Measurements from ENCODE around the gene LIPH. TPM values are rescaled to one million over a fixed set of nuclear protein-coding genes. Genes with fewer than 3 reads are reported as not detected.
A peak's percentile ranks its signal among the peaks of the same experiment; 100 is the strongest.

The LIPH gene
- polyA plus RNA-seq, 1 donor from 2014 or later, result 0.05 TPM

DNA sequence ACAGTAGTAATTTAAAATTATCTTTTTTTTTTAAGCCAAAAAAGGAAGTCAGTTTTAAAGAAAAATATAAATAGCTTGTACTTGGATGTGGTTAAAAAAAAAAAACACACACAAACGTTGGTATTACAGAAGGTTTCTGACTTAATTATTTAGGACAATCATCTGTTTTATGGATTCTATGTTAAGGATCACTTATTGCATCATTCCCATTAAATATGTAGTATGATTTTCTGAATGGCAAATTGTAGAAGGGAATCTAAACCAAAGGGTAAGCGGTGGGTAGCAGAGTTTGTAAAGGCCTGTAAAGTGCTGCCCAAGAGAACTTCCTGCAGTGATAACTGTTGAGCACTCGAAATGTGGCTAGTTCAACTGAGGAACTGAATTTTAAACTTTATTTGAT is 41.7 kb upstream of the LIPH start:
- no peaks in the 10 kb centered on the region for H3K9me3 ChIP-seq (ENCODE audit: low read length)
- H3K9ac ChIP-seq (ENCODE audit: low read length), result no peak overlapping the region
- H3K27me3 ChIP-seq (ENCODE audit: insufficient read depth, low read depth, low read length), result no peaks in the 10 kb centered on the region
- no peak overlapping the region for H2AFZ ChIP-seq (ENCODE audit: low read depth, low read length)
- H4K20me1 ChIP-seq (ENCODE audit: insufficient read depth), result no peaks in the 10 kb centered on the region
- H3F3A ChIP-seq (ENCODE audit: insufficient read depth, low read length, poor library complexity, severe bottlenecking), result no peaks in the 10 kb centered on the region
- H3K27ac ChIP-seq (ENCODE audit: low read length), result no peak overlapping the region
- TF ChIP-seq EZH2 (IDR thresholded peaks at IDR 0.05; ENCODE audit: borderline replicate concordance, insufficient read depth, low read length, poor library complexity, severe bottlenecking) (no peak), TAF1 (IDR thresholded peaks at IDR 0.05; ENCODE audit: low read depth) (no peak), RAD21 (conservative IDR thresholded peaks at IDR 0.05) (no peak), SMC3 (conservative IDR thresholded peaks at IDR 0.05; ENCODE audit: poor library complexity) (no peak), MXI1 (conservative IDR thresholded peaks at IDR 0.05; ENCODE audit: poor library complexity, severe bottlenecking) (no peak), EP300 (conservative IDR thresholded peaks at IDR 0.05; ENCODE audit: poor library complexity, severe bottlenecking) (no peak), POLR2AphosphoS5 (IDR thresholded peaks at IDR 0.05) (no peak)
- TF ChIP-seq, protein P1, sequence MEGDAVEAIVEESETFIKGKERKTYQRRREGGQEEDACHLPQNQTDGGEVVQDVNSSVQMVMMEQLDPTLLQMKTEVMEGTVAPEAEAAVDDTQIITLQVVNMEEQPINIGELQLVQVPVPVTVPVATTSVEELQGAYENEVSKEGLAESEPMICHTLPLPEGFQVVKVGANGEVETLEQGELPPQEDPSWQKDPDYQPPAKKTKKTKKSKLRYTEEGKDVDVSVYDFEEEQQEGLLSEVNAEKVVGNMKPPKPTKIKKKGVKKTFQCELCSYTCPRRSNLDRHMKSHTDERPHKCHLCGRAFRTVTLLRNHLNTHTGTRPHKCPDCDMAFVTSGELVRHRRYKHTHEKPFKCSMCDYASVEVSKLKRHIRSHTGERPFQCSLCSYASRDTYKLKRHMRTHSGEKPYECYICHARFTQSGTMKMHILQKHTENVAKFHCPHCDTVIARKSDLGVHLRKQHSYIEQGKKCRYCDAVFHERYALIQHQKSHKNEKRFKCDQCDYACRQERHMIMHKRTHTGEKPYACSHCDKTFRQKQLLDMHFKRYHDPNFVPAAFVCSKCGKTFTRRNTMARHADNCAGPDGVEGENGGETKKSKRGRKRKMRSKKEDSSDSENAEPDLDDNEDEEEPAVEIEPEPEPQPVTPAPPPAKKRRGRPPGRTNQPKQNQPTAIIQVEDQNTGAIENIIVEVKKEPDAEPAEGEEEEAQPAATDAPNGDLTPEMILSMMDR (IDR thresholded peaks at IDR 0.05; ENCODE audit: poor library complexity, severe bottlenecking), result no peak
- TF ChIP-seq, protein P2, sequence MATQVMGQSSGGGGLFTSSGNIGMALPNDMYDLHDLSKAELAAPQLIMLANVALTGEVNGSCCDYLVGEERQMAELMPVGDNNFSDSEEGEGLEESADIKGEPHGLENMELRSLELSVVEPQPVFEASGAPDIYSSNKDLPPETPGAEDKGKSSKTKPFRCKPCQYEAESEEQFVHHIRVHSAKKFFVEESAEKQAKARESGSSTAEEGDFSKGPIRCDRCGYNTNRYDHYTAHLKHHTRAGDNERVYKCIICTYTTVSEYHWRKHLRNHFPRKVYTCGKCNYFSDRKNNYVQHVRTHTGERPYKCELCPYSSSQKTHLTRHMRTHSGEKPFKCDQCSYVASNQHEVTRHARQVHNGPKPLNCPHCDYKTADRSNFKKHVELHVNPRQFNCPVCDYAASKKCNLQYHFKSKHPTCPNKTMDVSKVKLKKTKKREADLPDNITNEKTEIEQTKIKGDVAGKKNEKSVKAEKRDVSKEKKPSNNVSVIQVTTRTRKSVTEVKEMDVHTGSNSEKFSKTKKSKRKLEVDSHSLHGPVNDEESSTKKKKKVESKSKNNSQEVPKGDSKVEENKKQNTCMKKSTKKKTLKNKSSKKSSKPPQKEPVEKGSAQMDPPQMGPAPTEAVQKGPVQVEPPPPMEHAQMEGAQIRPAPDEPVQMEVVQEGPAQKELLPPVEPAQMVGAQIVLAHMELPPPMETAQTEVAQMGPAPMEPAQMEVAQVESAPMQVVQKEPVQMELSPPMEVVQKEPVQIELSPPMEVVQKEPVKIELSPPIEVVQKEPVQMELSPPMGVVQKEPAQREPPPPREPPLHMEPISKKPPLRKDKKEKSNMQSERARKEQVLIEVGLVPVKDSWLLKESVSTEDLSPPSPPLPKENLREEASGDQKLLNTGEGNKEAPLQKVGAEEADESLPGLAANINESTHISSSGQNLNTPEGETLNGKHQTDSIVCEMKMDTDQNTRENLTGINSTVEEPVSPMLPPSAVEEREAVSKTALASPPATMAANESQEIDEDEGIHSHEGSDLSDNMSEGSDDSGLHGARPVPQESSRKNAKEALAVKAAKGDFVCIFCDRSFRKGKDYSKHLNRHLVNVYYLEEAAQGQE (IDR thresholded peaks at IDR 0.05; ENCODE audit: borderline replicate concordance), result no peak
- no peak overlapping the region for H3K4me3 ChIP-seq (ENCODE audit: low read length)
- H3K36me3 ChIP-seq (ENCODE audit: insufficient read depth, low read length), result no peaks in the 10 kb centered on the region
- no peak overlapping the region for H3K4me2 ChIP-seq (ENCODE audit: low read length)
- peaks cover 10% of the 10 kb centered on the region for H3K79me2 ChIP-seq (replicated peaks; ENCODE audit: insufficient read depth, low read length)
- H3K9me2 ChIP-seq (ENCODE audit: insufficient read depth, low read length), result no peaks in the 10 kb centered on the region

DNA sequence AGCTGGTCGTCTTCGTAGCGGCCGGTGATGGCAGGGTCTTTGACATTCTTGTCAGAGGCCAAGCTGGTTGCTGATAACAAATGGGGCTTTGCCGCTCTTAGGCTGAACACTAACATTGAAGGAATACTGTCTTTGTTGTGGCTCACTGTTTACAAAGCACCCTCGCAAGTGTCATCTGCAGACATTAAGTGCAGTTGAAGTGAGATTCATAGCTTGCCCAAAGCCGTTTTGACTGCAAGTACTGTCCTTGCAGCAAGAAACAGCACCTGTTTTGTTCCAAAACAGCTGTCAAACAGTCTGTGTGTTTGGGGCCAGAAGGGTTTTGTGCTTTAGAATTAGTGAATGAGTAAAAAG is 34.3 kb upstream of the LIPH start:
- TF ChIP-seq POLR2AphosphoS5 (IDR thresholded peaks at IDR 0.05), result no peak
- TF ChIP-seq EP300 (conservative IDR thresholded peaks at IDR 0.05; ENCODE audit: poor library complexity, severe bottlenecking), result no peak
- TF ChIP-seq SMC3 (conservative IDR thresholded peaks at IDR 0.05; ENCODE audit: poor library complexity), result peak; percentile 9
- TF ChIP-seq, protein P1 (IDR thresholded peaks at IDR 0.05; ENCODE audit: poor library complexity, severe bottlenecking), result no peak
- TF ChIP-seq, protein P2 (IDR thresholded peaks at IDR 0.05; ENCODE audit: borderline replicate concordance), result no peak
- TF ChIP-seq RAD21 (conservative IDR thresholded peaks at IDR 0.05), result peak; percentile 1
- TF ChIP-seq EZH2 (IDR thresholded peaks at IDR 0.05; ENCODE audit: borderline replicate concordance, insufficient read depth, low read length, poor library complexity, severe bottlenecking), result no peak
- no peak for TF ChIP-seq TAF1 (IDR thresholded peaks at IDR 0.05; ENCODE audit: low read depth)
- TF ChIP-seq MXI1 (conservative IDR thresholded peaks at IDR 0.05; ENCODE audit: poor library complexity, severe bottlenecking), result no peak
- H3K4me2 ChIP-seq (ENCODE audit: low read length), result peak overlapping the region; percentile 36
- no peaks in the 10 kb centered on the region for H3K36me3 ChIP-seq (ENCODE audit: insufficient read depth, low read length)
- H3K9ac ChIP-seq (ENCODE audit: low read length), result peak overlapping the region; percentile 92
- H3K27ac ChIP-seq (ENCODE audit: low read length), result peak overlapping the region; percentile 91
- peak overlapping the region; percentile 58 for H2AFZ ChIP-seq (ENCODE audit: low read depth, low read length)
- H3K4me3 ChIP-seq (ENCODE audit: low read length), result peak overlapping the region; percentile 84
- H3K79me2 ChIP-seq (replicated peaks; ENCODE audit: insufficient read depth, low read length), result peaks cover 26% of the 10 kb centered on the region
- no peaks in the 10 kb centered on the region for H4K20me1 ChIP-seq (ENCODE audit: insufficient read depth)
- H3K9me3 ChIP-seq (ENCODE audit: low read length), result no peaks in the 10 kb centered on the region
- H3K9me2 ChIP-seq (ENCODE audit: insufficient read depth, low read length), result no peaks in the 10 kb centered on the region
- H3F3A ChIP-seq (ENCODE audit: insufficient read depth, low read length, poor library complexity, severe bottlenecking), result no peaks in the 10 kb centered on the region
- H3K27me3 ChIP-seq (ENCODE audit: insufficient read depth, low read depth, low read length), result no peaks in the 10 kb centered on the region

All from neural cell (in vitro differentiated cells).